ENCODE results near the gene GPR17. TPM values are rescaled to one million over a fixed set of nuclear protein-coding genes. Genes with fewer than 3 reads are reported as not detected.

The GPR17 gene
- total and polyA plus RNA-seq, 2 experiments from 2014 or later = not detected

- no peak overlapping the region for H3K4me3 Mint-ChIP-seq
- Histone ChIP-seq H4K20me1 (replicated peaks; ENCODE audit: insufficient read depth) (no peaks in the 10 kb centered on the region), H3K27ac (ENCODE audit: low read depth) (no peak overlapping the region), H3K4me1 (ENCODE audit: insufficient read depth) (no peaks in the 10 kb centered on the region), H3K79me2 (replicated peaks; ENCODE audit: insufficient read depth) (no peaks in the 10 kb centered on the region), H3K4me2 (no peak overlapping the region), H3K36me3 (ENCODE audit: insufficient read depth) (no peaks in the 10 kb centered on the region), H3K9me2 (ENCODE audit: insufficient read depth) (no peaks in the 10 kb centered on the region), H3K27me3 (ENCODE audit: insufficient read depth) (peaks cover 38% of the 10 kb centered on the region), H3K4me3 (no peak overlapping the region), H2AFZ (no peak overlapping the region), H3F3A (replicated peaks; ENCODE audit: low read depth) (no peaks in the 10 kb centered on the region)
- TF ChIP-seq POLR2AphosphoS5 (IDR thresholded peaks at IDR 0.05; ENCODE audit: low read depth) (no peak), EZH2phosphoT487 (IDR thresholded peaks at IDR 0.05; ENCODE audit: unreplicated experiment) (no peak), ZNF114 (CRISPR knock-in tag; IDR thresholded peaks at IDR 0.05) (no peak), CREB1 (CRISPR knock-in tag; IDR thresholded peaks at IDR 0.05; ENCODE audit: low read depth) (no peak), EZH2 (IDR thresholded peaks at IDR 0.05; ENCODE audit: low read depth, unreplicated experiment) (no peak), STAT1 (IDR thresholded peaks at IDR 0.05; ENCODE audit: unreplicated experiment) (no peak), CTCF (conservative IDR thresholded peaks at IDR 0.05; ENCODE audit: low read depth in 2 of 2) (no peak), REST (IDR thresholded peaks at IDR 0.05; ENCODE audit: unreplicated experiment) (no peak), NANOG (IDR thresholded peaks at IDR 0.05; ENCODE audit: borderline replicate concordance) (no peak), ZNF331 (CRISPR knock-in tag; IDR thresholded peaks at IDR 0.05; ENCODE audit: low read depth) (no peak), JUNB (IDR thresholded peaks at IDR 0.05; ENCODE audit: unreplicated experiment) (no peak)
- TF ChIP-seq, protein P1, sequence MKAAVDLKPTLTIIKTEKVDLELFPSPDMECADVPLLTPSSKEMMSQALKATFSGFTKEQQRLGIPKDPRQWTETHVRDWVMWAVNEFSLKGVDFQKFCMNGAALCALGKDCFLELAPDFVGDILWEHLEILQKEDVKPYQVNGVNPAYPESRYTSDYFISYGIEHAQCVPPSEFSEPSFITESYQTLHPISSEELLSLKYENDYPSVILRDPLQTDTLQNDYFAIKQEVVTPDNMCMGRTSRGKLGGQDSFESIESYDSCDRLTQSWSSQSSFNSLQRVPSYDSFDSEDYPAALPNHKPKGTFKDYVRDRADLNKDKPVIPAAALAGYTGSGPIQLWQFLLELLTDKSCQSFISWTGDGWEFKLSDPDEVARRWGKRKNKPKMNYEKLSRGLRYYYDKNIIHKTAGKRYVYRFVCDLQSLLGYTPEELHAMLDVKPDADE (IDR thresholded peaks at IDR 0.05) = no peak
- TF ChIP-seq, protein P2, sequence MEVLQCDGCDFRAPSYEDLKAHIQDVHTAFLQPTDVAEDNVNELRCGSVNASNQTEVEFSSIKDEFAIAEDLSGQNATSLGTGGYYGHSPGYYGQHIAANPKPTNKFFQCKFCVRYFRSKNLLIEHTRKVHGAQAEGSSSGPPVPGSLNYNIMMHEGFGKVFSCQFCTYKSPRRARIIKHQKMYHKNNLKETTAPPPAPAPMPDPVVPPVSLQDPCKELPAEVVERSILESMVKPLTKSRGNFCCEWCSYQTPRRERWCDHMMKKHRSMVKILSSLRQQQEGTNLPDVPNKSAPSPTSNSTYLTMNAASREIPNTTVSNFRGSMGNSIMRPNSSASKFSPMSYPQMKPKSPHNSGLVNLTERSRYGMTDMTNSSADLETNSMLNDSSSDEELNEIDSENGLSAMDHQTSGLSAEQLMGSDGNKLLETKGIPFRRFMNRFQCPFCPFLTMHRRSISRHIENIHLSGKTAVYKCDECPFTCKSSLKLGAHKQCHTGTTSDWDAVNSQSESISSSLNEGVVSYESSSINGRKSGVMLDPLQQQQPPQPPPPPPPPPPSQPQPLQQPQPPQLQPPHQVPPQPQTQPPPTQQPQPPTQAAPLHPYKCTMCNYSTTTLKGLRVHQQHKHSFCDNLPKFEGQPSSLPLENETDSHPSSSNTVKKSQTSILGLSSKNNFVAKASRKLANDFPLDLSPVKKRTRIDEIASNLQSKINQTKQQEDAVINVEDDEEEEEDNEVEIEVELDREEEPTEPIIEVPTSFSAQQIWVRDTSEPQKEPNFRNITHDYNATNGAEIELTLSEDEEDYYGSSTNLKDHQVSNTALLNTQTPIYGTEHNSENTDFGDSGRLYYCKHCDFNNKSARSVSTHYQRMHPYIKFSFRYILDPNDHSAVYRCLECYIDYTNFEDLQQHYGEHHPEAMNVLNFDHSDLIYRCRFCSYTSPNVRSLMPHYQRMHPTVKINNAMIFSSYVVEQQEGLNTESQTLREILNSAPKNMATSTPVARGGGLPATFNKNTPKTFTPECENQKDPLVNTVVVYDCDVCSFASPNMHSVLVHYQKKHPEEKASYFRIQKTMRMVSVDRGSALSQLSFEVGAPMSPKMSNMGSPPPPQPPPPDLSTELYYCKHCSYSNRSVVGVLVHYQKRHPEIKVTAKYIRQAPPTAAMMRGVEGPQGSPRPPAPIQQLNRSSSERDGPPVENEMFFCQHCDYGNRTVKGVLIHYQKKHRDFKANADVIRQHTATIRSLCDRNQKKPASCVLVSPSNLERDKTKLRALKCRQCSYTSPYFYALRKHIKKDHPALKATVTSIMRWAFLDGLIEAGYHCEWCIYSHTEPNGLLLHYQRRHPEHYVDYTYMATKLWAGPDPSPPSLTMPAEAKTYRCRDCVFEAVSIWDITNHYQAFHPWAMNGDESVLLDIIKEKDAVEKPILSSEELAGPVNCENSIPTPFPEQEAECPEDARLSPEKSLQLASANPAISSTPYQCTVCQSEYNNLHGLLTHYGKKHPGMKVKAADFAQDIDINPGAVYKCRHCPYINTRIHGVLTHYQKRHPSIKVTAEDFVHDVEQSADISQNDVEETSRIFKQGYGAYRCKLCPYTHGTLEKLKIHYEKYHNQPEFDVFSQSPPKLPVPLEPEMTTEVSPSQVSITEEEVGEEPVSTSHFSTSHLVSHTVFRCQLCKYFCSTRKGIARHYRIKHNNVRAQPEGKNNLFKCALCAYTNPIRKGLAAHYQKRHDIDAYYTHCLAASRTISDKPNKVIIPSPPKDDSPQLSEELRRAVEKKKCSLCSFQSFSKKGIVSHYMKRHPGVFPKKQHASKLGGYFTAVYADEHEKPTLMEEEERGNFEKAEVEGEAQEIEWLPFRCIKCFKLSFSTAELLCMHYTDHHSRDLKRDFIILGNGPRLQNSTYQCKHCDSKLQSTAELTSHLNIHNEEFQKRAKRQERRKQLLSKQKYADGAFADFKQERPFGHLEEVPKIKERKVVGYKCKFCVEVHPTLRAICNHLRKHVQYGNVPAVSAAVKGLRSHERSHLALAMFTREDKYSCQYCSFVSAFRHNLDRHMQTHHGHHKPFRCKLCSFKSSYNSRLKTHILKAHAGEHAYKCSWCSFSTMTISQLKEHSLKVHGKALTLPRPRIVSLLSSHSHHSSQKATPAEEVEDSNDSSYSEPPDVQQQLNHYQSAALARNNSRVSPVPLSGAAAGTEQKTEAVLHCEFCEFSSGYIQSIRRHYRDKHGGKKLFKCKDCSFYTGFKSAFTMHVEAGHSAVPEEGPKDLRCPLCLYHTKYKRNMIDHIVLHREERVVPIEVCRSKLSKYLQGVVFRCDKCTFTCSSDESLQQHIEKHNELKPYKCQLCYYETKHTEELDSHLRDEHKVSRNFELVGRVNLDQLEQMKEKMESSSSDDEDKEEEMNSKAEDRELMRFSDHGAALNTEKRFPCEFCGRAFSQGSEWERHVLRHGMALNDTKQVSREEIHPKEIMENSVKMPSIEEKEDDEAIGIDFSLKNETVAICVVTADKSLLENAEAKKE (CRISPR knock-in tag; IDR thresholded peaks at IDR 0.05) = no peak
- H3K9me3 Mint-ChIP-seq = no peaks in the 10 kb centered on the region
- peaks cover 4% of the 10 kb centered on the region; the same call in 2 of the 3 replicates for H3K4me1 Mint-ChIP-seq
- H3K27me3 Mint-ChIP-seq (ENCODE audit: insufficient read depth, low read depth, poor library complexity) = peaks cover 29% of the 10 kb centered on the region
- no peak for ATAC-seq
- DNase-seq (ENCODE audit: low spot score) = no peak
- no peaks in the 10 kb centered on the region; the same call in 2 of the 3 replicates for H3K36me3 Mint-ChIP-seq (ENCODE audit: low read depth)
- no peak overlapping the region for H3K27ac Mint-ChIP-seq
Observed at GRCh38 chr2:127662937-127663565, 17.1 kb downstream of the GPR17 start.

All from GM23338 (cell line).